ENCODE measurements around the gene NSFL1C.
A peak's percentile ranks its signal among the peaks of the same experiment; 100 is the strongest.
"Not testable (repeated sequence)": the region's sequence is repeated elsewhere in the genome, so short reads cannot be mapped to it uniquely, and the experiment has no call there.

The NSFL1C gene

DNA sequence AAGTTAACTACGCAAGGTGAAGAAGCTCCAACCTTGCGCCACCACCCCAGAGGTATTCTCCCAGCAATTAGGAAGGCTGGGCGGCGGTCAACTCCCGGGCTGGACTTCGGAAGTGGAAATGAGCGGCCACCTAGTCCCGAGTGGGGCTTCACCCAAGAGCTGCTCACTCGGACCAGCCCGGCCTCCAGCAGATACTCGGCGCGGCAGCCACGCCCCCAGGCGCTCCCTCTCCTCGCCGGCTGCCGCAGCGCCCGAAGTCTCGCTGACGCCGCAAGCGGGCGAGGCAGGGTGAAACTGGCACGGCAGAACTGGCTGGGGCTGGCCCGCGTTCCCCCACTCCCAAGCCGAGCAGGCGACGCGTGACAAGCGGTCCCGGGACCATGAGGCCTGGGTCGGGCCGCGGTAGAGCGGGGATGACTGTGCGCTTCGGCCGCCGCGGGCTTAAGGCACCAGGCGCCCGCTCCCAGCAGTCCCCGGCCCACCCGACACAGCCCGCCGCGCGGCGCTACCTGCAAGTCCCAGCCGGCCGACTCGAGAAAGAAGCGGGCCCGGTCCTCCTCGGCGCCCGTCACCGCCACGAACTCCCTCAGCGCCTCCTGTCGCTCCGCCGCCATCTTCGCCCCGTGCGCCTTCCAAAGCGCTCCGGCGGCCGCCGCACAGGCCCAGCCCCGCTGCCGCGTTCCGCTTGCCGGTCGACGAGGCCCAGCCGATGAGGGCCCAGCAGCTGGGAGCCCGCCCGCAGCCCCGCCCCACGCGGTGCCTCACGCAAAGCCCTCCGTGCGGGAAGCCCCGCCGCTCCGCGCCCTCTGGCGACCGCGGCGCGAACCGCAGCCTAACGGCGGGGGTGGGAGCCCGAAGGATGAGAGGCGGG lies at the start of gene NSFL1C:
Gene NSFL1C, minus strand, starts transcription at position 639 of the 871 bp plus-strand sequence. Its CDS starts 25 bp downstream, at position 614.
- DNase-seq (ENCODE audit: extremely low spot score, insufficient read length, low read depth) (peak; percentile 91), FAIRE-seq (peak; percentile 67)

GRCh38 chr20:1513801-1514200 lies 47.2 kb upstream of the NSFL1C start:
- no peak for DNase-seq (ENCODE audit: extremely low spot score, insufficient read length, low read depth)
- FAIRE-seq = no peak

DNA sequence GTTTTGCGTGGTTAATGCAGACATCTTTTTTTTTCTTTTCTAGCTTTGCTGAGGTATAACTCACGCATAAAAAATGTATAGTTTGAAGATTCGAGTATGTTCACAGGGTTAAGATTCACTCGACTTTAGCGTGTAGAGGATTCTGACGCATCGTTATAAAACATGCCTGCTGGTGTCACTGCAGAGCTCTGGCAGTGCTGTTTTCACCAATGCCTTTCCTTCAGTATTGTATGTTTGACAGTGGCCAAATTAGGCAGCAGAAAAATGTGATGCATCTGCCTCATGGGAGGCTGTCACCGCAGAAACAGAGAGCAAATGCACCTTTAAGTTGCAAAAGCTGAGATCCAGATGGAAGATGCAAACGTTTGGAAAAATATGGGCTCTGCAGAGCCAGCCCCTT lies 42.6 kb upstream of the NSFL1C start:
- DNase-seq (ENCODE audit: extremely low spot score, insufficient read length, low read depth) (no peak), FAIRE-seq (peak; percentile 64)

DNA sequence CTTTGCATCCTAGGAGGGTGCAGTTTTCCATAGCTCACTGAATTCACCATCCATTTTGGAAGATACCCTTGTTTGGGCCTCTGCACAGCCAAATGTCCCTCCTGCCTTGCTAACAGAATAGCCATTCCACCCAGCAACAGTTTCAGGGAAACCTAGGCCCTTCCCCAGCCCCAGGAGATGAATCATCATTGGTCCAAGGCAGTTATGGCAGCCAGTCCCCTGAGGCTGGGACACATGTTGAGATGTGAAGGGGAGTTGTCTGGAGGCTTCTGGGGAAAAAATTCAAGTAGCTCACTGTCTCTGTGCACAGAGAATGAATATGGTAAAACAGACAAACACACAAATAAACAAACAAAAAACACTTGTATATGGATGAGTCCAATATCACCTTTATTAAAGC lies 41.9 kb upstream of the NSFL1C start:
- FAIRE-seq = no peak

DNA sequence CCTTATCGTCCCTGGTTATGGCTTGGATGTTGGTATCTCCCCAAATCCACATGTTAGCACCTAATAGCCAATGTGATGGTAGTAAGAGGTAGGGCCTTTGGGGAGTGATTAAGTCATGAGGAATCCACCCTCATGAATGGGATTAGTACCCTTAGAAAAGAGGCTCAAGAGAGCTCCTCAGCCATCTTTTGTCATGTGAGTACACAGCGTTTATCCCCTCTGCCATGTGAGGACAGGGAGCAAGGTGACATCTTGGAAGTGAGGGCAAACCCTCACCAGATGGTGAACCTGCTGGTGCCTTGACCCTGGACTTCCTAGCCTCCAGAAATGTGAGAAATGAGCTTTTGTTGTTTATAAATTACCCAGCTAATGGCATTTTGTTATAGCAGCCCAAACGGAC lies 40.6 kb upstream of the NSFL1C start:
- no peak for DNase-seq (ENCODE audit: extremely low spot score, insufficient read length, low read depth)
- no peak for FAIRE-seq

More for the DNA sequence above, 41.9 kb upstream of the NSFL1C start:
- no peak for DNase-seq (ENCODE audit: extremely low spot score, insufficient read length, low read depth)

DNA sequence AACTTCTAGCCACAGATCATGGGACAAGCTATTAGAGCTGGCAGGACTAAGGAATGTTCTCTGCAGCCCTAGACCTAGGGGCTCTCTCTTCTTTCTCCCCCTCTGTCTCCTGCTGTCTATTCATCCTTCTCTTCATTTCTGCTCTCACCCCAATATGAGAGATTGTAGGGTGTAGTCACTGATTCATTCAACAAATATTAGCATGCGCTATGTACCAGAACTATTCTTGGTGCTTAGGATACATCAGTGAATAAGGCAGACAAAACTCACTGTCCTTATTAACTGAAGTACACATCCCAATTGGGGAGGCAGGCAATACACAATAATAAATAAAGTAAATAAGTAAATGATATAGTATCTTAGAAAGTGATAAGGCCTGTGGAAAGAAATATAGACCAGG lies 39.2 kb upstream of the NSFL1C start:
- no peak for DNase-seq (ENCODE audit: extremely low spot score, insufficient read length, low read depth)
- no peak for FAIRE-seq

- FAIRE-seq (no peak), DNase-seq (ENCODE audit: extremely low spot score, insufficient read length, low read depth) (no peak)
Observed at GRCh38 chr20:1505361-1505760, 38.7 kb upstream of the NSFL1C start.

- FAIRE-seq = peak; percentile 98
- peak; percentile 67 for DNase-seq (ENCODE audit: extremely low spot score, insufficient read length, low read depth)
Observed at GRCh38 chr20:1503564-1504227, 37.0 kb upstream of the NSFL1C start.

DNA sequence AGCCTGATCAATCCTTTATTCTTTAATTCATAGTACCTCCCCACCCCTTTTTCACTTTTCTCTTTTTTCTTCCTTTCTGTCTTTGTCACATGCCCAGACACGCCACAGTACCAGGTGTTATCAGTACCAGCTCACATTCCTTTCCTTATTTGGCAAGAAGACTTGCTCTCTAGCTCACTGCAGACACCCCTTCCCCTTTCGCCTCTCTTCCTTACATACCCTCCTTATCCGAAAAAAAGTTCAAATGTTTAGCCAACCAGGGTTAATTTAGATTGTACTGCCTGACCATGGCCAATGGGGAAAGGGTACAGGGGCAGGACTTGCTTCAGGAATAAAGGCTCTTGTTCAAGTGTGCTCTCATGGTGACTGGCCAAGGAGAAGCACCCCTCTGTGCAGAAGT lies 33.8 kb upstream of the NSFL1C start:
- FAIRE-seq = no peak

GRCh38 chr20:1499528-1500420 lies 33.1 kb upstream of the NSFL1C start:
- DNase-seq (ENCODE audit: extremely low spot score, insufficient read length, low read depth) (no peak), FAIRE-seq (no peak)

More for the DNA sequence above, 33.8 kb upstream of the NSFL1C start:
- DNase-seq (ENCODE audit: extremely low spot score, insufficient read length, low read depth) = no peak

- not testable (repeated sequence) for FAIRE-seq
Observed at GRCh38 chr20:1497371-1497770, 30.7 kb upstream of the NSFL1C start.

GRCh38 chr20:1496930-1497329 lies 30.3 kb upstream of the NSFL1C start:
- DNase-seq (ENCODE audit: extremely low spot score, insufficient read length, low read depth) (no peak), FAIRE-seq (no peak)

More at GRCh38 chr20:1497371-1497770, 30.7 kb upstream of the NSFL1C start:
- DNase-seq (ENCODE audit: extremely low spot score, insufficient read length, low read depth) = not testable (repeated sequence)

GRCh38 chr20:1494436-1494835 lies 27.8 kb upstream of the NSFL1C start:
- FAIRE-seq = no peak
- no peak for DNase-seq (ENCODE audit: extremely low spot score, insufficient read length, low read depth)

DNA sequence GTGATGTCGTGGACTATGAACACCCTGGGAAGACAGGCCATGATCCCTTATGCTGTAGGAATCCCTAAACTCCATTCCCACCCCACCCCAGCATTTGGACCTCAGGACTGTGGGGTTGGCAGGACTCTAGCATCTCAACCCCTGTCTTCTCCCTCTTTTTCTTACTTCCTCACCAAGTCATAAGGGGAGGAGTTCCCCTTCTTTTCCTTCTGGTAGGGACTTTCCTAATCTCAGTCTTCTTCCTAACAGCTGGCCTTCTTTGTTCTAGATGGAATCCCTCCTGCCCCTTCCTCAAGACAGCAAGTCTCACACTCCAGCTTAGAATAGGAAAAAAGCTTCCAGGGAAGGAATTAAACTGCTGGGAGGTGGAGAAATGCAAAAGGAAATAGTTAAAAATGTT lies 26.9 kb upstream of the NSFL1C start:
- FAIRE-seq (no peak), DNase-seq (ENCODE audit: extremely low spot score, insufficient read length, low read depth) (no peak)

- DNase-seq (ENCODE audit: extremely low spot score, insufficient read length, low read depth) (no peak), FAIRE-seq (no peak)
Observed at GRCh38 chr20:1491860-1492642, 25.4 kb upstream of the NSFL1C start.

GRCh38 chr20:1491281-1491840 lies 24.7 kb upstream of the NSFL1C start, which contains the start of gene SIRPB2:
SIRPB2 (minus strand) TSS chr20:1491420; CDS start chr20:1491359, 61 bp downstream.
- DNase-seq (ENCODE audit: extremely low spot score, insufficient read length, low read depth) (no peak), FAIRE-seq (no peak)

DNA sequence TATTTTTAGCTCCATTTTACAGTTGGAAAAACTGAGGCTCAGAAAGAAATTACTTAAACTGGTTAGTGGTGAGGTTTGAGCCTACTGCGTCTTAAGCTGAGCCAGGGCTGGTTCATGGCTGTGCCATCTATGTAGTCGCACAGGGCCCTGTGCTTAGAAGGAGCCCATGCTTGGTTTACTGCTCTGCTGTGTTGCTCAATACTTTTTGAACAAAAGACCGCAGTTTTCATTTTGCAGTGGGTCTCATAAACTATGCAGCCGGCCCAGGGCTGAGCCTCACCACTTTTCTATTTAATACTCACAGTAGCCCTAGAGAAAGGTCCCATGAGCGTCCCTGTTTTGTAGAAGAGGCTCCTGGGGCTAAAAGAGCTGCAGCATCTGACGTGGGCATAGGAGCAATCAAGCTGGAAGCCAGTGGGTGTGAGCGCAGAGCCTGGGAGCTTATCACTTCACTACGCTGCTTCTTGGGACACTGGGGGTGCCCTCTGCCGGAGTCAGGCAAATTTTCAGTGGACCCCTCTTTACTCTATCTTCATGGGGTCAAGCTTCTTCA lies 24.1 kb upstream of the NSFL1C start:
- DNase-seq (ENCODE audit: extremely low spot score, insufficient read length, low read depth) = no peak
- no peak for FAIRE-seq

DNA sequence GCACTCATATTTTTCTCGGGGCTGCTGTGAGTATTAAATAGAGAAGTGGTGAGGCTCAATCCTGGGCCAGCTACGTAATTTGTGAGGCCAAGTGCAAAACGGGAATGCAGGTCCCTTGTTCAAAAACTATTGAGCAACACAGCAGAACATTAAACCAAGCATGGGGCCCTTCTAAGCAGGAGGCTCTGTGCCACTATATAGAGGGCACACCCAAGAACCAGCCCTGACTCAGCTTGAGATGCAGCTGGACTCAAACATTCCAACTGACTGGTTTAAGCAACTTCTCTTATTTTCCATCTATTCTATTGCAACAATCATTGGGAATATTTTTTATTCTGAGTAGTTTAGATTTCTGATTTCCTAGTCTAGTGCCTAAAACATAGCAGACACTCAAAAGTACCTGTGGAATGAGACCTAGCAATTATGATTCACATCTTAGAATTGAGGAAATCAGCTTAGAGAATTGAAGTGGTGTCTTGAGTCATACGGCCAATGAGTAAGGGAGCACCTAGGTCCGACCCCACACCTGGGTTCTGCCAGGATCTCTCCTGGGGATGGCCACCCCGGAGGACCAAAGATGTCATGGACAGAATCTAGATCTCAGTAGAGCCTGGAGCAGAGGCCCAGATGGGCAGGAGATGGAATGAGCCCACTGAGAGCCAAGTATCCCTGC lies 23.3 kb upstream of the NSFL1C start:
- DNase-seq (ENCODE audit: extremely low spot score, insufficient read length, low read depth) (no peak), FAIRE-seq (no peak)

Data from GM18507 (cell line).